ENCODE data around the gene BFSP1. TPM values are rescaled to one million over a fixed set of nuclear protein-coding genes. Genes with fewer than 3 reads are reported as not detected.

Gene BFSP1
- total and polyA plus RNA-seq, 2 experiments from 2014 or later = 2.7 to 4.9 TPM

DNA sequence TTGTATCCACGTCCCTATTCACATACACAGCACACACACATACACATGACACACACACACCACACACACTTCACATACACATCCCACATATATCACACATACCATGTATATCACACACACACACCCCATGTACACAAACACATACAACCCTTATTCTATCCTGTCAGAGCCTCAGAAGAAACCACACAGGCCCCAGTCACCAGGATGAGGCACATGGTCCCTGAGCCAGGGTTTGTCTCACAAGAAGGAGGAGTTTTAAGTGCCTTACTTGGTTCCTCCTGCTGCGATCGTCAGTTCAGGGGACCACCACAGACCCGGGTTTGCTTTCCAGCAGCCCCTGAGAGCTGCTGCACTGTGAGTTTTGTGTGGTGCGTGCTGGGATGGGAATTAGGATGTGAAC, 23.6 kb downstream of the BFSP1 start (continued):
- TF ChIP-seq, protein P1, sequence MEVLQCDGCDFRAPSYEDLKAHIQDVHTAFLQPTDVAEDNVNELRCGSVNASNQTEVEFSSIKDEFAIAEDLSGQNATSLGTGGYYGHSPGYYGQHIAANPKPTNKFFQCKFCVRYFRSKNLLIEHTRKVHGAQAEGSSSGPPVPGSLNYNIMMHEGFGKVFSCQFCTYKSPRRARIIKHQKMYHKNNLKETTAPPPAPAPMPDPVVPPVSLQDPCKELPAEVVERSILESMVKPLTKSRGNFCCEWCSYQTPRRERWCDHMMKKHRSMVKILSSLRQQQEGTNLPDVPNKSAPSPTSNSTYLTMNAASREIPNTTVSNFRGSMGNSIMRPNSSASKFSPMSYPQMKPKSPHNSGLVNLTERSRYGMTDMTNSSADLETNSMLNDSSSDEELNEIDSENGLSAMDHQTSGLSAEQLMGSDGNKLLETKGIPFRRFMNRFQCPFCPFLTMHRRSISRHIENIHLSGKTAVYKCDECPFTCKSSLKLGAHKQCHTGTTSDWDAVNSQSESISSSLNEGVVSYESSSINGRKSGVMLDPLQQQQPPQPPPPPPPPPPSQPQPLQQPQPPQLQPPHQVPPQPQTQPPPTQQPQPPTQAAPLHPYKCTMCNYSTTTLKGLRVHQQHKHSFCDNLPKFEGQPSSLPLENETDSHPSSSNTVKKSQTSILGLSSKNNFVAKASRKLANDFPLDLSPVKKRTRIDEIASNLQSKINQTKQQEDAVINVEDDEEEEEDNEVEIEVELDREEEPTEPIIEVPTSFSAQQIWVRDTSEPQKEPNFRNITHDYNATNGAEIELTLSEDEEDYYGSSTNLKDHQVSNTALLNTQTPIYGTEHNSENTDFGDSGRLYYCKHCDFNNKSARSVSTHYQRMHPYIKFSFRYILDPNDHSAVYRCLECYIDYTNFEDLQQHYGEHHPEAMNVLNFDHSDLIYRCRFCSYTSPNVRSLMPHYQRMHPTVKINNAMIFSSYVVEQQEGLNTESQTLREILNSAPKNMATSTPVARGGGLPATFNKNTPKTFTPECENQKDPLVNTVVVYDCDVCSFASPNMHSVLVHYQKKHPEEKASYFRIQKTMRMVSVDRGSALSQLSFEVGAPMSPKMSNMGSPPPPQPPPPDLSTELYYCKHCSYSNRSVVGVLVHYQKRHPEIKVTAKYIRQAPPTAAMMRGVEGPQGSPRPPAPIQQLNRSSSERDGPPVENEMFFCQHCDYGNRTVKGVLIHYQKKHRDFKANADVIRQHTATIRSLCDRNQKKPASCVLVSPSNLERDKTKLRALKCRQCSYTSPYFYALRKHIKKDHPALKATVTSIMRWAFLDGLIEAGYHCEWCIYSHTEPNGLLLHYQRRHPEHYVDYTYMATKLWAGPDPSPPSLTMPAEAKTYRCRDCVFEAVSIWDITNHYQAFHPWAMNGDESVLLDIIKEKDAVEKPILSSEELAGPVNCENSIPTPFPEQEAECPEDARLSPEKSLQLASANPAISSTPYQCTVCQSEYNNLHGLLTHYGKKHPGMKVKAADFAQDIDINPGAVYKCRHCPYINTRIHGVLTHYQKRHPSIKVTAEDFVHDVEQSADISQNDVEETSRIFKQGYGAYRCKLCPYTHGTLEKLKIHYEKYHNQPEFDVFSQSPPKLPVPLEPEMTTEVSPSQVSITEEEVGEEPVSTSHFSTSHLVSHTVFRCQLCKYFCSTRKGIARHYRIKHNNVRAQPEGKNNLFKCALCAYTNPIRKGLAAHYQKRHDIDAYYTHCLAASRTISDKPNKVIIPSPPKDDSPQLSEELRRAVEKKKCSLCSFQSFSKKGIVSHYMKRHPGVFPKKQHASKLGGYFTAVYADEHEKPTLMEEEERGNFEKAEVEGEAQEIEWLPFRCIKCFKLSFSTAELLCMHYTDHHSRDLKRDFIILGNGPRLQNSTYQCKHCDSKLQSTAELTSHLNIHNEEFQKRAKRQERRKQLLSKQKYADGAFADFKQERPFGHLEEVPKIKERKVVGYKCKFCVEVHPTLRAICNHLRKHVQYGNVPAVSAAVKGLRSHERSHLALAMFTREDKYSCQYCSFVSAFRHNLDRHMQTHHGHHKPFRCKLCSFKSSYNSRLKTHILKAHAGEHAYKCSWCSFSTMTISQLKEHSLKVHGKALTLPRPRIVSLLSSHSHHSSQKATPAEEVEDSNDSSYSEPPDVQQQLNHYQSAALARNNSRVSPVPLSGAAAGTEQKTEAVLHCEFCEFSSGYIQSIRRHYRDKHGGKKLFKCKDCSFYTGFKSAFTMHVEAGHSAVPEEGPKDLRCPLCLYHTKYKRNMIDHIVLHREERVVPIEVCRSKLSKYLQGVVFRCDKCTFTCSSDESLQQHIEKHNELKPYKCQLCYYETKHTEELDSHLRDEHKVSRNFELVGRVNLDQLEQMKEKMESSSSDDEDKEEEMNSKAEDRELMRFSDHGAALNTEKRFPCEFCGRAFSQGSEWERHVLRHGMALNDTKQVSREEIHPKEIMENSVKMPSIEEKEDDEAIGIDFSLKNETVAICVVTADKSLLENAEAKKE (CRISPR knock-in tag; IDR thresholded peaks at IDR 0.05) = no peak
- TF ChIP-seq STAT1 (IDR thresholded peaks at IDR 0.05; ENCODE audit: unreplicated experiment) = no peak

DNA sequence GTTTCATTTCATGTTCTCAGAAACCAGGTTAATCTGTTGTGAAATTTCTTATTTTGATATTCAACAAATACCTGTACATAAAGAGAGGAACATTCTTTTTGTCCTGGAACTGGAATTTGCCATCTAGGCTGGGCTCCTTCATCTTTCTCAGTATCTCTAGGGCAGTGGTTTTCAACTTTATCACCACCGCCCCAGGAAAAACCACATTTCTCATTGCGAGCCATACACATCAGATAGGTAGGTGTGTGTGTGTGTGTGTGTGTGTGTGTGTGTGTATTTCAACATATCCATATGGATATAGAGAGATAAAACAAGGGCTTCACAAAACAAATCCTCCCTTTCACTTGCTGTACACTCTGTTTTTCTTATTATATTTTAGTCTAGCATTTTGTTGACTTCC, 24.1 kb downstream of the BFSP1 start:
- H2AFZ ChIP-seq = no peak overlapping the region
- H3F3A ChIP-seq (replicated peaks; ENCODE audit: low read depth) = no peaks in the 10 kb centered on the region
- no peaks in the 10 kb centered on the region for H3K36me3 Mint-ChIP-seq (ENCODE audit: low read depth)
- no peaks in the 10 kb centered on the region for H3K79me2 ChIP-seq (replicated peaks; ENCODE audit: insufficient read depth)
- no peaks in the 10 kb centered on the region for H4K20me1 ChIP-seq (replicated peaks; ENCODE audit: insufficient read depth)
- H3K9me2 ChIP-seq (ENCODE audit: insufficient read depth) = no peaks in the 10 kb centered on the region
- H3K4me2 ChIP-seq = no peak overlapping the region
- no peak overlapping the region for H3K27ac ChIP-seq (ENCODE audit: low read depth)
- H3K4me1 ChIP-seq (ENCODE audit: insufficient read depth) = no peaks in the 10 kb centered on the region
- H3K4me3 ChIP-seq = no peak overlapping the region
- peaks cover 13% of the 10 kb centered on the region for H3K4me1 Mint-ChIP-seq
- DNase-seq (ENCODE audit: low spot score) (no peak), ATAC-seq (no peak)
- no peak overlapping the region for H3K4me3 Mint-ChIP-seq
- peaks cover 13% of the 10 kb centered on the region for H3K27me3 Mint-ChIP-seq (ENCODE audit: insufficient read depth, low read depth, poor library complexity)
- no peak overlapping the region for H3K27ac Mint-ChIP-seq
- H3K27me3 ChIP-seq (ENCODE audit: insufficient read depth) = 0 out of 2 replicates have a peak, but pooled peaks cover 4% of the 10 kb centered on the region
- no peaks in the 10 kb centered on the region for H3K9me3 Mint-ChIP-seq
- no peaks in the 10 kb centered on the region for H3K36me3 ChIP-seq (ENCODE audit: insufficient read depth)
- TF ChIP-seq NANOG (IDR thresholded peaks at IDR 0.05; ENCODE audit: borderline replicate concordance) (no peak), EZH2phosphoT487 (IDR thresholded peaks at IDR 0.05; ENCODE audit: unreplicated experiment) (no peak), POLR2AphosphoS5 (IDR thresholded peaks at IDR 0.05; ENCODE audit: low read depth) (no peak), JUNB (IDR thresholded peaks at IDR 0.05; ENCODE audit: unreplicated experiment) (no peak), CTCF (conservative IDR thresholded peaks at IDR 0.05; ENCODE audit: low read depth in 2 of 2) (no peak), EZH2 (IDR thresholded peaks at IDR 0.05; ENCODE audit: low read depth, unreplicated experiment) (no peak)
- TF ChIP-seq, protein P2, sequence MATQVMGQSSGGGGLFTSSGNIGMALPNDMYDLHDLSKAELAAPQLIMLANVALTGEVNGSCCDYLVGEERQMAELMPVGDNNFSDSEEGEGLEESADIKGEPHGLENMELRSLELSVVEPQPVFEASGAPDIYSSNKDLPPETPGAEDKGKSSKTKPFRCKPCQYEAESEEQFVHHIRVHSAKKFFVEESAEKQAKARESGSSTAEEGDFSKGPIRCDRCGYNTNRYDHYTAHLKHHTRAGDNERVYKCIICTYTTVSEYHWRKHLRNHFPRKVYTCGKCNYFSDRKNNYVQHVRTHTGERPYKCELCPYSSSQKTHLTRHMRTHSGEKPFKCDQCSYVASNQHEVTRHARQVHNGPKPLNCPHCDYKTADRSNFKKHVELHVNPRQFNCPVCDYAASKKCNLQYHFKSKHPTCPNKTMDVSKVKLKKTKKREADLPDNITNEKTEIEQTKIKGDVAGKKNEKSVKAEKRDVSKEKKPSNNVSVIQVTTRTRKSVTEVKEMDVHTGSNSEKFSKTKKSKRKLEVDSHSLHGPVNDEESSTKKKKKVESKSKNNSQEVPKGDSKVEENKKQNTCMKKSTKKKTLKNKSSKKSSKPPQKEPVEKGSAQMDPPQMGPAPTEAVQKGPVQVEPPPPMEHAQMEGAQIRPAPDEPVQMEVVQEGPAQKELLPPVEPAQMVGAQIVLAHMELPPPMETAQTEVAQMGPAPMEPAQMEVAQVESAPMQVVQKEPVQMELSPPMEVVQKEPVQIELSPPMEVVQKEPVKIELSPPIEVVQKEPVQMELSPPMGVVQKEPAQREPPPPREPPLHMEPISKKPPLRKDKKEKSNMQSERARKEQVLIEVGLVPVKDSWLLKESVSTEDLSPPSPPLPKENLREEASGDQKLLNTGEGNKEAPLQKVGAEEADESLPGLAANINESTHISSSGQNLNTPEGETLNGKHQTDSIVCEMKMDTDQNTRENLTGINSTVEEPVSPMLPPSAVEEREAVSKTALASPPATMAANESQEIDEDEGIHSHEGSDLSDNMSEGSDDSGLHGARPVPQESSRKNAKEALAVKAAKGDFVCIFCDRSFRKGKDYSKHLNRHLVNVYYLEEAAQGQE (IDR thresholded peaks at IDR 0.05; ENCODE audit: unreplicated experiment) = no peak
